Activated T-cell treated with anti-CD3 and anti-CD28 coated beads for 4 hours (primary cell): Measurements from ENCODE around the gene WDPCP.
"Not testable (repeated sequence)": the region's sequence is repeated elsewhere in the genome, so short reads cannot be mapped to it uniquely, and the experiment has no call there.

ENCODE experiments used
- DNase-seq: peaks from one replicate; pipeline ENCODE4 v3.0.0-alpha.2; 2020

The WDPCP gene

GRCh38 chr2:63344575-63345284, 243.5 kb downstream of the WDPCP start:
- DNase-seq = no peak

DNA sequence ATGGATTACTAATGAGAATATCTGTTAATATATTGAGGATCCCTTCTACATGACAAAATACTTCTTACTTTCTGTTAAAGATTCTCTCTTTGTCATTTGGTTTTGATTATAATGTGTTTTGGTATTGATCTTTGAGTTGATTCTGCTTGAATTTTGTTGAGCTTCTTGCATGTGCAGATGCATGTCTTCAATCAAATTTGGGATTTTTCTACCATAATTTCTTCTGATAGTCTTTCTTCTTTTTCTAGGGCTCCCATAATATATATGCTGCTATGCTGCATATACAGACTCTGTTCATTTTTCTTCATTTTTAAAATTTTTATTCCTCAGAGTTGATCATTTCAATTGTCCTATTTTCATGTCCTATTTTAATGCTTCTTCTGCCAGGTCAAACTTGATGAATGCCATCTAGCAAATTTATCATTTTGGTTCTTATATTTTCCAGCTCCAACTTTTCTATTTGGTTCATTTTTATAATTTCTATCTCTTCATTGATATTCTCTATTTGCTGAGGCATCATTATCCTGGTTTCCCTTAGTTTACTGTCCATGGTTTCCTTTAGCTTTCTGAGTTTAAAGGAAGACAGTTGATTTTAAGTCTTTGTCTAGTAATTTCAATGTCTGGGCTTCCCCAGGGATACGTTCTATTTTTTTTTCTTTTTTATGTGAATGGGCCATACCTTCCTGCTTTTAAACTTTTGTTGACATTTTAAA, 244.7 kb downstream of the WDPCP start:
- DNase-seq = no peak

GRCh38 chr2:63340443-63340842, 247.8 kb downstream of the WDPCP start:
- DNase-seq = no peak

DNA sequence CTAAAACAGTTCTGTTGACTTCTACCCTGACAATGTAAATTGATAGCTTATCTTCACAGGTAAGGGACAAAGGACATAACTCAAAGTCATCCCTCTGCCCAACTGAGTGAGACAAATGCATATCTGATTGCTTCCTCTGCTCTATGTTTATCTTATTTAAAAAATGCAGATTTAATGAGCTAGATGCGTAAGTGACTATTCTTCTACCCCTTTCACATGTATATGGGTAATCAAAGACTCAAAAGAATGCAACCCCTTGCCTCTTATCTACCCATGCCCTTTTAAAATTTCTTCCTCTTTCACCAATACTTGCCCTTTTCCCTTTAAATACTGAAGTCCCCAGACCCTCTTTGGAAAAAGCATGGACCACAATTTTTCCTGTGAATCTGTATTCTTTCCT, 253.4 kb downstream of the WDPCP start:
- DNase-seq = no peak

- DNase-seq = no peak
Observed at GRCh38 chr2:63326473-63326872, 261.8 kb downstream of the WDPCP start.

GRCh38 chr2:63323662-63324061, 264.6 kb downstream of the WDPCP start:
- not testable (repeated sequence) for DNase-seq

DNA sequence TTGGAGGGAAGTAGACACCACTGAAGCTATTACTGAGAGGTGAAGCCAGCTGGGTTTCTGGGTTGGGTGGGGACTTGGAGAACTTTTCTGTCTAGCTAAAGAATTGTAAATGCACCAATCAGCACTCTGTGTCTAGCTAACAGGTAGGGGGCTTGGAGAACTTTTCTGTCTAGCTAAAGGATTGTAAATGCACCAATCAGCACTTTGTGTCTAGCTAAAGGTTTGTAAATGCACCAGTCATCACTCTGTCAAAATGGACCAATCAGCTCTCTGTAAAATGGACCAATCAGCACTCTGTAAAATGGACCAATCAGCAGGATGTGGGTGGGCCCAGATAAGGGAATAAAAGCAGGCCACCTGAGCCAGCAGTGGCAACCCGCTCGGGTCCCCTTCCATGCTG, 266.3 kb downstream of the WDPCP start:
- not testable (repeated sequence) for DNase-seq

DNA sequence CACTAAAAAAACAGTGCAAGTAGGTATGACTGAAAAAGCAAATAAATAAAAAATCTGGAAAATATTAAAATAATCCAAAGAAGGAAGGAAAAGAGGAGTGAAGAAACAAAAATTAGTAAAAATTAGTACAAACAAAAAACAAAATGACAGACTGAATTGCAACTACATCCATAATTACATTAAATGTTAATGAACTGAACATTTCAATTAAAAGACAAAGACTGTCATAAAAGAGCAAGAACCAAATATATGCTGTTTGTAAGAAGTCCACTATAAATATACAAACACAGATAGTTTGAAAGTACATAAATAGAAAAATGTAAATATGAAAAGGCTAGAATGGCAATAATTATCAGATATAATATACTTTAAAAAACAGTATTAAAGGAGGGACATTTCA, 267.6 kb downstream of the WDPCP start:
- DNase-seq = no peak

DNA sequence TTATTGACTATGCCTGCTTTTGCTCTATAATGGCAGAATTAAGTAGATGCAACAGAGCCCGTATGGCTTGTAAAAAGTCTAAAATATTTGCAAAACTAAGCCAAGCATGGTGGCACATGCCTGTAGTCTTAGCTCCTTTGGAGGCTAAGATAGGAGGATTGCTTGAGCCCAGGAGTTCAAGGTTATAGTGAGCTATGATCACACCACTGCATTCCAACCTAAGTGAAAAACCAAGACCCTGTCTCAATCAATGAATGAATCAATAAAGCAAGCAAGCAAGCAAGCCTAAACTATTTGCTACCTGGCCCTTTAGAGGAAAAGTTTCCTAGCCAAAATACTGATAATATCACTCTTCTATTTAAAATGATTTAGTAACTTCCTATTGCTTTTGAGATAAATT, 277.7 kb downstream of the WDPCP start:
- DNase-seq = no peak

- no peak for DNase-seq
Observed at GRCh38 chr2:63301481-63301880, 286.8 kb downstream of the WDPCP start.

- no peak for DNase-seq
Observed at GRCh38 chr2:63300835-63301234, 287.4 kb downstream of the WDPCP start.

GRCh38 chr2:63287956-63288355, 300.3 kb downstream of the WDPCP start:
- DNase-seq = no peak

DNA sequence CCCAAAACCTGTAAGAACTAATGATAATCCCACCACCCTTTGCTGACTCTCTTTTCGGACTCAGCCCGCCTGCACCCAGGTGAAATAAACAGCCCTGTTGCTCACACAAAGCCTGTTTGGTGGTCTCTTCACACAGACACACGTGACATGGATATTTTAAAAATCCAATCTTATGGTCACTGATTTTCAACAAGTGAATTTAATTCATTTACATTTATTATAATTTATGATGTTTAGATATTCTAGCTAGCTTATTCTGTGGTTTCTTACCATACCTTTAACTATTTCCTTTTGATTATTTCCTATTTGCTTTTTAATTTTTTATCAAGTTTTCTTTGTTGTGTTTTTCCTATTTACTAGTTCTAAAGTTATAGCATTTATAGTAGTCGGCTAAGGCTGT, 301.8 kb downstream of the WDPCP start:
- DNase-seq = not testable (repeated sequence)

DNA sequence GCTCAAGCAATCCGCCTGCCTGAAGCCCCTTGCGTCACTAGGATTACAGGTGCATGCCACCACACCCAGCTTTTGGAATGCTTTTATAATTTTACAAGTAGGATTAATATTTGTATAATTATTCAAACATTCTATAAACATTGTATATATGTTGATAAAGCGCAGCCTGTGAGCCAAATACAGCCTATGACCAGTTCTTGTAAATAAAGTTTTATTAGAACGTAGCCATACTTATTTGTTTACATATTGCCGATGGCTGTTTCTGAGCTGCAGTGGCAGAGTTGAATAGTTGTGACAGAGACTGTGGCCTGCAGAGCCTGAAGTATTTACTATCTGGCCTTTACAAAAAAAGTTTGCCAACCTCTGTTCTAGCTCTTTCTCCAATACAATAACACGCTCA, 305.0 kb downstream of the WDPCP start:
- no peak for DNase-seq

DNA sequence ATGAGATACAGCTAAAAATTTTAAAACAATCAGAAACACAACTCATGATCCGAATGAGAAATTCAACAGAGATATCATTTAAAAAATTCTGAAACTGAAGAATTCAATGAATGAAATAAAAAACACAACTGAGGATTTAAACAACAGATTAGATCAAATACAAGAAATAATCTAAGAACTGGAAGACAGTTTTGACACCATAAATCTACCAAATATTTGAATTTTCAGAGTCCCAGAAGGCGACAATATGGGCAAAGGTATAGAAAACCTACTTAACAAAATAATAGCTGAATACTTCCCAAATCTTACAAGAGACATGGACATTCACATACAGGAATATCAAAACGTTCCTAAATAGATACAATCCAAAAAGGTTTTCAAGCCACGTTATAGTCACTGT, 315.7 kb downstream of the WDPCP start:
- DNase-seq = no peak

- DNase-seq = no peak
Observed at GRCh38 chr2:63270717-63271116, 317.6 kb downstream of the WDPCP start.

GRCh38 chr2:63268946-63269345, 319.3 kb downstream of the WDPCP start:
- DNase-seq = no peak

- DNase-seq = no peak
Observed at GRCh38 chr2:63261137-63261621, 327.1 kb downstream of the WDPCP start.

DNA sequence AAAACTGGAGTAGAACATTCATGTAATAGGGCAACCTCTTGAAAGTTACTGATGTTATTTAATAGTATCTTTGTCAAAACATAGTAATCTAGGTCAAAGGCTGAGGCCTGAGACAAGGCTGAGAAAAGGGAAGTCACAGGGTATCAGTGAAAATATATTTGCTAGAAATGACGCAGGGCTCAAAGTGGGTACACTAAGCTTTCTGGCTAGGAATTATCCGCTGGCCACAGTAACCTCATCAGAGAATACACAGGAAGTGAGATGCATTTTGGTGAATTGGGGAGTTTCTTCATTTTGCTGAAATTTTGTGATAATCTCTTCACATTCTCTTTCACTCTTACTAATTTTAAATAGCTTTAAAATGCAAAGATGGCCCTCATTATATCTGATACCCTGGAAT, 330.8 kb downstream of the WDPCP start:
- no peak for DNase-seq

DNA sequence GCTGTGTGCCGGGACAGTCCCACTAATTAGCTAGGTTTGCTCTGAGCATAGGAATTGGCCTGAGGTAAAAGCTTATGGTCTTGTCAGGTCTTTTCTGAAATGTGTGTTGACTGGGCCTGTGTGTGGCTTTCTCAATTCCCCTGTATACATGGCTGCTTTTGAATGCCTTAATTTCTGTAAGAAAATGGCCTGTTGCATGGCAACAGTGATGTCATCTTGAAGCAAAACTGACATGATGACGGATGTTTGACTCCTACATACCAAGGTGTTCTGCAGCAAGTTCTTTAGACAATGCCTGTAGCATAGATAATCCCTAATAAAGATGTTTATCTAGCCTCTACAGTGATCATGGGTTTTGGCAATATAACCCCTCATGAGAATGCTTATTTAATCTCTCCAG, 339.1 kb downstream of the WDPCP start:
- no peak for DNase-seq

DNA sequence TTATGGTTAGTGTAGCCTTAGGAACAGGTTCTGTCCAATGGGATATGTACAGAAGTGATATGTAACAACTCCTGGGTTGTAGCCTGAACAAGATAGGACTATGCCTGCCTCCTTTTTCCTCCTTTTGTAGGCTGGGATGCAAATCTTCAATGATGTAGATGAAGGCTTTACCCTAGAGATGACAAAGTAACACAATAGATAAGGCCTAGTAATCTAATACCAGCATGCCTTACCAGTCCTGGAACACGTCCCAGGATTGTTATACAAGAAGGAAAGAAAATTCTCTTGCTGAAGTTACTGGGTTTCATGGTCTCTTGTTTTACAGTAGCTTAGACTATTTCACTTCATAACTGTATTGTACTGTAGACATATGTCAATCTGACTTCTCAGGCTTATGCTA, 345.5 kb downstream of the WDPCP start:
- no peak for DNase-seq

DNA sequence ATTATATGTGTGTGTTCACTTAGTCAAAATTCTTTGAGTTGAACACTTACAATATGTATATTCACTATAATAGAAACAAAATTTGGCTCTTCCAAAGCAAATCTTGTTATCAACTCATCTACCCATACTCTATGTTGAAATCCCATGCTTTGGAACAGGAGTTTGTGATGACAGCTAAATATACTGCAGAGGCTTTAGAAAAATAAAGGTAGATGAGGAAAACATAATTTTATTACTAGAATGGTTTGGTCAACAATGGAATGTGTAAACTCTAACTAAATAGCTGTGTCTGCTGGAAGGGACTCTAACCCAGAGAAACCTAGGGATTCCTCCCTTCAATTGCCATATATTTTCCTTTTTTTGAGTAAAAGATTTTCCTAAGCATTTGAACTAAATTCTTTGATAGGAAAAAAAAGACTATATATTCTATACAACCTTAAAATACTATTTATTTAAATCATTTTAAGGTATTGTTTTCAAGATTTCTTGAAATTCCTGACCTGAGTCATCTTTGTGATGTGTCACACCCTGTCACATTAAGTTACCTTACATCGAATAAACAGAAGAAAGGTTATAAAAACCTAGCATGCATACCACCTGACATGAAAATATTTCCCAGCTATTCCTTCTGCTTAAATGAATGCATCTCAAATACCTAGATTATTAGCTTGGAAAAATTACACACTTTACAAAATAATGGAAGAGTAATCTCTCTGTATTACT, 362.2 kb downstream of the WDPCP start:
- no peak for DNase-seq

DNA sequence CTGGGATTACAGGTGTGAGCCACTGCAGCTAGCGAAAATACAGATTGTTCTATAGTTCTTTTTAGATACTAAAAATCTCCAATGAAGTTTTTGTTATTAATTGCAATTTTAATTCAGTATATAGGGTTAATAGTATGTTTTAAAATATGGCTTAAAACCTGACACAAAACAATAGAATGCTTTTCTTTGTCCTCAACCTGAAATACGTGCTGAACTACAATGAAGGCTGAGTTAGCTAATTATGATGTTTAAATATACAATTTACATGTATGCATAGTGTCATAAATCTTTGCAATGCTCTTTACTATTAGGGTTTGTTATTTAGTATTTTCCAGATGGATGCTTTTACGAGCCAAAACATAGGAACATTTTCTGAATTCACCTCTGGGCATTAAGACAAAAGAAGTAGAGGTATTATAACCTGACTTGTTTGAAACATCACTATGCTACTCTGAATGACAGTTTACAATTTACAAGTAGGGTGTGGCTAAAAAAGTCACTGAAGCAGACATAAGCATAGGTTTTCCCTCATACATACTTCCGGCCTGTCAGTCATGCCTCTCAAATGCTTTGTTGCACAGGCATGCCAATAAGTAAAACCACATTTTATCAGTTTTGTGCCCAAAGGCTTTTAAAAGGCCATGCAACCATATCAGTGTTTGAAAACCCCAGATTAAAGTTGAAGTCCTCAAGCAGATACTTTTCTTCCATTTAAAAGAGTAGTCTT, 369.3 kb downstream of the WDPCP start:
- DNase-seq = no peak
